ENCODE results near the gene TRAF2. TPM values are rescaled to one million over a fixed set of nuclear protein-coding genes. Genes with fewer than 3 reads are reported as not detected.

The TRAF2 gene
- total and polyA plus RNA-seq, 2 of the 13 experiments (the other 11 are each of a cell fraction or from before 2014, with no cell fraction given): 12.4 to 13.6 TPM

- TF ChIP-seq ZNF17 (CRISPR knock-in tag; IDR thresholded peaks at IDR 0.05): no peak
- TF ChIP-seq CBFB (CRISPR knock-in tag; IDR thresholded peaks at IDR 0.05): no peak
- TF ChIP-seq PHF5A (CRISPR knock-in tag; IDR thresholded peaks at IDR 0.05; ENCODE audit: low read depth, unreplicated experiment): no peak
- no peak for TF ChIP-seq ZNF276 (CRISPR knock-in tag; IDR thresholded peaks at IDR 0.05; ENCODE audit: low read depth)
- peak; percentile 1; the same call in 1 of the 2 replicates for TF ChIP-seq CTCF (CRISPR knock-in tag; IDR thresholded peaks at IDR 0.05)
- TF ChIP-seq TBX3 (IDR thresholded peaks at IDR 0.05; ENCODE audit: borderline replicate concordance): no peak
- no peak for TF ChIP-seq ZNF567 (CRISPR knock-in tag; IDR thresholded peaks at IDR 0.05; ENCODE audit: borderline replicate concordance)
- TF ChIP-seq ZNF142 (CRISPR knock-in tag; IDR thresholded peaks at IDR 0.05): no peak
- TF ChIP-seq ZNF879 (CRISPR knock-in tag; IDR thresholded peaks at IDR 0.05): no peak
- no peak for TF ChIP-seq ZNF713 (CRISPR knock-in tag; IDR thresholded peaks at IDR 0.05)
- TF ChIP-seq PPARG (CRISPR knock-in tag; conservative IDR thresholded peaks at IDR 0.05): no peak
- no peak for TF ChIP-seq YEATS4 (CRISPR knock-in tag; IDR thresholded peaks at IDR 0.05; ENCODE audit: borderline replicate concordance)
- TF ChIP-seq HMGA1 (CRISPR knock-in tag; conservative IDR thresholded peaks at IDR 0.05): no peak
- TF ChIP-seq BCL6 (CRISPR knock-in tag; IDR thresholded peaks at IDR 0.05): no peak
- TF ChIP-seq BHLHE40 (IDR thresholded peaks at IDR 0.05; ENCODE audit: low read length): no peak
- TF ChIP-seq RAD51 (IDR thresholded peaks at IDR 0.05; ENCODE audit: borderline replicate concordance): no peak
- no peak for TF ChIP-seq SKI (IDR thresholded peaks at IDR 0.05; ENCODE audit: partially characterized antibody)
- TF ChIP-seq ZMAT5 (CRISPR knock-in tag; IDR thresholded peaks at IDR 0.05; ENCODE audit: borderline replicate concordance, low read depth): no peak
- TF ChIP-seq SMAD1 (CRISPR knock-in tag; IDR thresholded peaks at IDR 0.05; ENCODE audit: borderline replicate concordance, low read depth): 0 out of 2 replicates have a peak, but pooled peaks have one; percentile 51
- no peak for TF ChIP-seq KAT7 (CRISPR knock-in tag; IDR thresholded peaks at IDR 0.05; ENCODE audit: borderline replicate concordance)
- no peak for TF ChIP-seq ZNF790 (CRISPR knock-in tag; IDR thresholded peaks at IDR 0.05; ENCODE audit: borderline replicate concordance)
These were observed 60.1 kb downstream of the TRAF2 start (continued) for GRCh38 chr9:136946228-136947027.
